ENCODE results near the gene SPINK7. TPM values are rescaled to one million over a fixed set of nuclear protein-coding genes. Genes with fewer than 3 reads are reported as not detected.
A peak's percentile ranks its signal among the peaks of the same experiment; 100 is the strongest.
"Not testable (repeated sequence)": the region's sequence is repeated elsewhere in the genome, so short reads cannot be mapped to it uniquely, and the experiment has no call there.

SPINK7 gene
- total RNA-seq, 2 donors from 2014 or later = not detected

DNA sequence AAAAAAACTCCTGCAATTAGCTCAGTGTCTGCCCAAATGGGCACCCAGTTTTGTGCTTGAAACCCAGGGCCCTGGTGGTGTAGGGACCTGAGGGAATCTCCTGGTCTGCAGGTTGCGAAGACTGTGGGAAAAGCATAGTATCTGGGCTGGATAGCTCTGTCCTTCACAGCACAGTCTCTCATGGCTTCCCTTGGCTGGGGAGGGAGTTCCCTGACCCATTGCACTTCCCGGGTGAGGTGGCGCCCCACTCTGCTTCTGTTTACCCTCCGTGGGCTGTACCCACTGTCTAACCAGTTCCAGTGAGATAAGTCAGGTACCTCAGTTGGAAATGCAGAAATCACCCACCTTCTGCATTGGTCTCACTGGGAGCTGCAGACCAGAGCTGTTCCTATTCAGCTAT lies 30.9 kb upstream of the SPINK7 start:
- not testable (repeated sequence) for DNase-seq; H3K27me3 ChIP-seq (ENCODE audit: control insufficient read depth, insufficient read depth, low read length, poor library complexity, severe bottlenecking); H3K9me3 Mint-ChIP-seq; H3K36me3 Mint-ChIP-seq (ENCODE audit: low read depth); H3K36me3 ChIP-seq (ENCODE audit: control insufficient read depth, insufficient read depth, low read length); H3K9me3 ChIP-seq (ENCODE audit: control insufficient read depth, low read length); H3K4me3 ChIP-seq (ENCODE audit: low read length); H3K4me1 ChIP-seq (ENCODE audit: control insufficient read depth, insufficient read depth, low read length); H3K27ac ChIP-seq (ENCODE audit: low read depth, low read length); H3K9ac ChIP-seq (ENCODE audit: extremely low read depth, low read length, poor library complexity, severe bottlenecking)
- Mint-ChIP-seq H3K27ac (peak overlapping the region; percentile 70), H3K4me1 (peaks cover 13% of the 10 kb centered on the region), H3K27me3 (ENCODE audit: insufficient read depth) (peaks cover 12% of the 10 kb centered on the region), H3K4me3 (peak overlapping the region; percentile 27)
- 92 to 93% methylated on average over 3 to 4 of the region's 4 CpGs for WGBS, 2 experiments (ENCODE audit: insufficient coverage in 1 of 2, insufficient read length in 1 of 2)

DNA sequence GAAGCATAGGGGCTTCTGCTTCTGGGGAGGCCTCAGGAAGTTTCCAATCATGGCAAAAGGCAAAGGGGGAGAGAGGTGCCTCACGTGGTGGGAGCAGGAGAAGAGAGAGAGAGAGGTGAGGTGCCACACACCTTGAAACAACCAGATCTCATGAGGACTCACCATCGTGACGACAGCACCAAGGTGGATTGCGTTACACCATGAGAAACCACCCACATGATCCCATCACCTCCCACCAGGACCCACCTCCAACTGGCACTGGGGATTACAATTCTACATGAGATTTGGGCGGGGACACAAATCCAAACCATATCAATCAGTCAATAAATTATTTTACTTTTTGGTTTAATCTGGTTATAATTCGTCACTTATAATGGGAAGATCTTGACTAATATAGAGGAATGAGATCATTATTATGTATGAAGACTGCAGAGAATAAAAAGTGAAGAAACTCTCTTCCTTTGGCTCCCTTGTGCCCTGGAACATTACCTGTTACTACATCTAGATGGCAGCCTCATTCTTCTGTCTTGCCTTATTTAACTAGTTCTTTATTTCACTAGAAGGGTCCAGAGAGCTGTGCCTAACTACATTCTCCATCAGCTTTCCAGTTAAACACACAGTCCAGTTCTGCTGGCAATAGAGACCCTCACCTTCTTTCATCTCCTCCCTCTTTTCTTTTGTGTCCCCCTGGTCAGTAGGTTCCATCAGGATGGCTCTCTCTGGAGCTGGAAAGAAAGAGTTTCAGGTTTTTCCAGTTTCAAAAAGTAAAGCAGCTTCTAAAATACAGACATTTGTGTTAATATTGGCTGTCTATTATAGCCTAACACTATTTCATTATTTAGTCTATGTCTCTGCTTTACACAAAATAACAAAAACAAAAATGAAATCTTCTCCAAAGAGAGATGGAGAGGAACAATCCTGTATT lies 21.7 kb upstream of the SPINK7 start:
- no peak overlapping the region for H3K9ac ChIP-seq (ENCODE audit: extremely low read depth, low read length, poor library complexity, severe bottlenecking)
- WGBS, 2 experiments (ENCODE audit: insufficient coverage in 1 of 2, insufficient read length in 1 of 2) = 51% methylated on average over 6 of the region's 6 CpGs; no CpG with 5 or more reads in 1 of the 2 experiments
- H3K27ac Mint-ChIP-seq = no peak overlapping the region
- no peaks in the 10 kb centered on the region for H3K9me3 ChIP-seq (ENCODE audit: control insufficient read depth, low read length)
- TF ChIP-seq, protein P1, sequence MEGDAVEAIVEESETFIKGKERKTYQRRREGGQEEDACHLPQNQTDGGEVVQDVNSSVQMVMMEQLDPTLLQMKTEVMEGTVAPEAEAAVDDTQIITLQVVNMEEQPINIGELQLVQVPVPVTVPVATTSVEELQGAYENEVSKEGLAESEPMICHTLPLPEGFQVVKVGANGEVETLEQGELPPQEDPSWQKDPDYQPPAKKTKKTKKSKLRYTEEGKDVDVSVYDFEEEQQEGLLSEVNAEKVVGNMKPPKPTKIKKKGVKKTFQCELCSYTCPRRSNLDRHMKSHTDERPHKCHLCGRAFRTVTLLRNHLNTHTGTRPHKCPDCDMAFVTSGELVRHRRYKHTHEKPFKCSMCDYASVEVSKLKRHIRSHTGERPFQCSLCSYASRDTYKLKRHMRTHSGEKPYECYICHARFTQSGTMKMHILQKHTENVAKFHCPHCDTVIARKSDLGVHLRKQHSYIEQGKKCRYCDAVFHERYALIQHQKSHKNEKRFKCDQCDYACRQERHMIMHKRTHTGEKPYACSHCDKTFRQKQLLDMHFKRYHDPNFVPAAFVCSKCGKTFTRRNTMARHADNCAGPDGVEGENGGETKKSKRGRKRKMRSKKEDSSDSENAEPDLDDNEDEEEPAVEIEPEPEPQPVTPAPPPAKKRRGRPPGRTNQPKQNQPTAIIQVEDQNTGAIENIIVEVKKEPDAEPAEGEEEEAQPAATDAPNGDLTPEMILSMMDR (conservative IDR thresholded peaks at IDR 0.05) = peak; percentile 83
- H3K36me3 Mint-ChIP-seq (ENCODE audit: low read depth) = no peaks in the 10 kb centered on the region
- peaks cover 7% of the 10 kb centered on the region for H3K4me1 Mint-ChIP-seq
- no peak overlapping the region for H3K27ac ChIP-seq (ENCODE audit: low read depth, low read length)
- H3K27me3 ChIP-seq (ENCODE audit: control insufficient read depth, insufficient read depth, low read length, poor library complexity, severe bottlenecking) = no peaks in the 10 kb centered on the region
- no peak overlapping the region for H3K4me3 ChIP-seq (ENCODE audit: low read length)
- peak; percentile 65 for DNase-seq
- H3K4me1 ChIP-seq (ENCODE audit: control insufficient read depth, insufficient read depth, low read length) = no peaks in the 10 kb centered on the region
- H3K9me3 Mint-ChIP-seq = no peaks in the 10 kb centered on the region
- H3K4me3 Mint-ChIP-seq = no peak overlapping the region
- H3K36me3 ChIP-seq (ENCODE audit: control insufficient read depth, insufficient read depth, low read length) = no peaks in the 10 kb centered on the region
- H3K27me3 Mint-ChIP-seq (ENCODE audit: insufficient read depth) = peaks cover 4% of the 10 kb centered on the region

DNA sequence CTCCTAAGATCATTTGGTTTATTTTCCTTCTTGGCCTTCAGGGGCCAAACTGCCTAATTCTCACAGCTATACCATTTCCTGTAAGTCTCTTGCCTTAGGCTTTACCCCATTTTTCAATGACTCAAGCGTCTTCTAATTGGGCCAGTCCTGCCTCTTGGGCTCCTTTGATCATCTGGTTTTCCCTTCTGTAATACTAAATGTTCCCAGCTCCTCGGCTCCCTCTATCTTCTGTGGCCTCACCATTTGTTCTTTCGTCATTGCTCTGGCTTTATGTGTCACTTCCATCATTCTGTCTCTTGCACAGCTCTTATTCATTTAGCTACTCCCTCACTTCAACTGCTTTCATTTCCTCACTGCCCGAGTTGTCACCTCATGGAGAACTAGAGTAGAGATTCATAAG lies 14.5 kb upstream of the SPINK7 start:
- no peak overlapping the region for H3K4me3 ChIP-seq (ENCODE audit: low read length)
- TF ChIP-seq, protein P1 (conservative IDR thresholded peaks at IDR 0.05) = peak; percentile 50

More for the DNA sequence above, 14.5 kb upstream of the SPINK7 start:
- H3K36me3 Mint-ChIP-seq (ENCODE audit: low read depth) = no peaks in the 10 kb centered on the region
- DNase-seq = peak; percentile 42
- no peaks in the 10 kb centered on the region for H3K36me3 ChIP-seq (ENCODE audit: control insufficient read depth, insufficient read depth, low read length)
- no peaks in the 10 kb centered on the region for H3K4me1 ChIP-seq (ENCODE audit: control insufficient read depth, insufficient read depth, low read length)
- H3K4me3 Mint-ChIP-seq = no peak overlapping the region
- H3K27ac Mint-ChIP-seq = no peak overlapping the region
- no peaks in the 10 kb centered on the region for H3K4me1 Mint-ChIP-seq
- WGBS, 2 experiments (ENCODE audit: insufficient coverage in 1 of 2, insufficient read length in 1 of 2) = 79 to 90% methylated on average over 4 of the region's 4 CpGs
- H3K27me3 Mint-ChIP-seq (ENCODE audit: insufficient read depth) = no peaks in the 10 kb centered on the region
- no peak overlapping the region for H3K9ac ChIP-seq (ENCODE audit: extremely low read depth, low read length, poor library complexity, severe bottlenecking)
- no peak overlapping the region for H3K27ac ChIP-seq (ENCODE audit: low read depth, low read length)
- no peaks in the 10 kb centered on the region for H3K27me3 ChIP-seq (ENCODE audit: control insufficient read depth, insufficient read depth, low read length, poor library complexity, severe bottlenecking)
- no peaks in the 10 kb centered on the region for H3K9me3 ChIP-seq (ENCODE audit: control insufficient read depth, low read length)
- H3K9me3 Mint-ChIP-seq = no peaks in the 10 kb centered on the region

Measured in endodermal cell (in vitro differentiated cells).